Measurements from ENCODE around the gene SURF1. TPM values are rescaled to one million over a fixed set of nuclear protein-coding genes. Genes with fewer than 3 reads are reported as not detected.
A peak's percentile ranks its signal among the peaks of the same experiment; 100 is the strongest.

SURF1 gene
- total RNA-seq, 1 experiment from 2014 or later: 35.6 TPM

GRCh38 chr9:133347985-133348717 lies 8.1 kb downstream of the SURF1 start, which contains the start of the genes MED22 and RPL7A:
MED22 (minus strand) TSS chr9:133348131; CDS start chr9:133346662, 1,469 bp downstream.
RPL7A (plus strand) TSS chr9:133348218; CDS start chr9:133348244, 26 bp downstream.
- H3K4me3 ChIP-seq (ENCODE audit: low read length): peak within 1 kb of the TSS; percentile 100
- peak within 1 kb of the TSS; percentile 93 for H3K4me2 ChIP-seq (ENCODE audit: low read depth, low read length, poor library complexity, severe bottlenecking)
- no peaks in the 10 kb centered on the region for H3K9me3 ChIP-seq (ENCODE audit: low read length)
- peak within 1 kb of the TSS; percentile 95 for H3K9ac ChIP-seq (ENCODE audit: low read length)
- H3K36me3 ChIP-seq (ENCODE audit: insufficient read depth, low read length): peaks cover 41% of the 10 kb centered on the region
- H3K27ac ChIP-seq (ENCODE audit: low read length): peak within 1 kb of the TSS; percentile 97
- peaks cover 51% of the 10 kb centered on the region for H3K79me2 ChIP-seq (ENCODE audit: low read length)
- no peaks in the 10 kb centered on the region for H3K27me3 ChIP-seq (ENCODE audit: low read length)
- H4K20me1 ChIP-seq (ENCODE audit: insufficient read depth, low read depth, low read length): peaks cover 29% of the 10 kb centered on the region
- peak; percentile 98 for DNase-seq
- peaks cover 36% of the 10 kb centered on the region for H3K4me1 ChIP-seq (ENCODE audit: low read length)
- H2AFZ ChIP-seq (ENCODE audit: low read length): no peak within 1 kb of the TSS
- no peaks in the 10 kb centered on the region for H3K9me2 ChIP-seq (replicated peaks; ENCODE audit: insufficient read depth, low read length)

GRCh38 chr9:133347515-133347984 lies 8.7 kb downstream of the SURF1 start:
- Histone ChIP-seq H3K4me1 (ENCODE audit: low read length) (peaks cover 32% of the 10 kb centered on the region), H3K9me3 (ENCODE audit: low read length) (no peaks in the 10 kb centered on the region), H3K79me2 (ENCODE audit: low read length) (peaks cover 51% of the 10 kb centered on the region), H4K20me1 (ENCODE audit: insufficient read depth, low read depth, low read length) (peaks cover 29% of the 10 kb centered on the region), H2AFZ (ENCODE audit: low read length) (no peak overlapping the region), H3K9ac (ENCODE audit: low read length) (peak overlapping the region; percentile 95), H3K4me3 (ENCODE audit: low read length) (peak overlapping the region; percentile 100), H3K9me2 (replicated peaks; ENCODE audit: insufficient read depth, low read length) (no peaks in the 10 kb centered on the region), H3K36me3 (ENCODE audit: insufficient read depth, low read length) (peaks cover 41% of the 10 kb centered on the region), H3K27me3 (ENCODE audit: low read length) (no peaks in the 10 kb centered on the region), H3K4me2 (ENCODE audit: low read depth, low read length, poor library complexity, severe bottlenecking) (peak overlapping the region; percentile 93), H3K27ac (ENCODE audit: low read length) (0 out of 2 replicates have a peak overlapping the region, but pooled peaks have one; percentile 29)
- DNase-seq: peak; percentile 73

- H3K9me3 ChIP-seq (ENCODE audit: low read length): no peaks in the 10 kb centered on the region
- H4K20me1 ChIP-seq (ENCODE audit: insufficient read depth, low read depth, low read length): peaks cover 26% of the 10 kb centered on the region
- peak overlapping the region; percentile 66 for H3K4me2 ChIP-seq (ENCODE audit: low read depth, low read length, poor library complexity, severe bottlenecking)
- DNase-seq: no peak
- H3K9me2 ChIP-seq (replicated peaks; ENCODE audit: insufficient read depth, low read length): no peaks in the 10 kb centered on the region
- H3K27ac ChIP-seq (ENCODE audit: low read length): no peak overlapping the region
- H3K4me1 ChIP-seq (ENCODE audit: low read length): peaks cover 28% of the 10 kb centered on the region
- H3K79me2 ChIP-seq (ENCODE audit: low read length): peaks cover 51% of the 10 kb centered on the region
- H3K9ac ChIP-seq (ENCODE audit: low read length): peak overlapping the region; percentile 95
- H3K4me3 ChIP-seq (ENCODE audit: low read length): peak overlapping the region; percentile 100
- peaks cover 31% of the 10 kb centered on the region for H3K36me3 ChIP-seq (ENCODE audit: insufficient read depth, low read length)
- no peak overlapping the region for H2AFZ ChIP-seq (ENCODE audit: low read length)
- no peaks in the 10 kb centered on the region for H3K27me3 ChIP-seq (ENCODE audit: low read length)
Measured at GRCh38 chr9:133346021-133346785, 10.1 kb downstream of the SURF1 start.

GRCh38 chr9:133345596-133345995 lies 10.7 kb downstream of the SURF1 start:
- DNase-seq: no peak
- Histone ChIP-seq H3K36me3 (ENCODE audit: insufficient read depth, low read length) (peaks cover 31% of the 10 kb centered on the region), H3K4me1 (ENCODE audit: low read length) (peaks cover 25% of the 10 kb centered on the region), H3K4me2 (ENCODE audit: low read depth, low read length, poor library complexity, severe bottlenecking) (no peak overlapping the region), H3K9ac (ENCODE audit: low read length) (no peak overlapping the region), H3K9me2 (replicated peaks; ENCODE audit: insufficient read depth, low read length) (no peaks in the 10 kb centered on the region), H2AFZ (ENCODE audit: low read length) (no peak overlapping the region), H4K20me1 (ENCODE audit: insufficient read depth, low read depth, low read length) (peaks cover 26% of the 10 kb centered on the region), H3K9me3 (ENCODE audit: low read length) (no peaks in the 10 kb centered on the region), H3K79me2 (ENCODE audit: low read length) (peaks cover 51% of the 10 kb centered on the region), H3K4me3 (ENCODE audit: low read length) (no peak overlapping the region), H3K27ac (ENCODE audit: low read length) (no peak overlapping the region), H3K27me3 (ENCODE audit: low read length) (no peaks in the 10 kb centered on the region)

GRCh38 chr9:133344979-133345378 lies 11.3 kb downstream of the SURF1 start:
- no peak for DNase-seq
- Histone ChIP-seq H4K20me1 (ENCODE audit: insufficient read depth, low read depth, low read length) (peaks cover 24% of the 10 kb centered on the region), H3K36me3 (ENCODE audit: insufficient read depth, low read length) (peaks cover 27% of the 10 kb centered on the region), H3K9me2 (replicated peaks; ENCODE audit: insufficient read depth, low read length) (no peaks in the 10 kb centered on the region), H3K9me3 (ENCODE audit: low read length) (no peaks in the 10 kb centered on the region), H3K79me2 (ENCODE audit: low read length) (peaks cover 47% of the 10 kb centered on the region), H3K9ac (ENCODE audit: low read length) (no peak overlapping the region), H2AFZ (ENCODE audit: low read length) (no peak overlapping the region), H3K27me3 (ENCODE audit: low read length) (no peaks in the 10 kb centered on the region), H3K4me3 (ENCODE audit: low read length) (no peak overlapping the region), H3K4me1 (ENCODE audit: low read length) (peaks cover 18% of the 10 kb centered on the region), H3K4me2 (ENCODE audit: low read depth, low read length, poor library complexity, severe bottlenecking) (no peak overlapping the region), H3K27ac (ENCODE audit: low read length) (no peak overlapping the region)

GRCh38 chr9:133344071-133344470 lies 12.2 kb downstream of the SURF1 start:
- Histone ChIP-seq H3K27me3 (ENCODE audit: low read length) (no peaks in the 10 kb centered on the region), H3K4me3 (ENCODE audit: low read length) (no peak overlapping the region), H3K36me3 (ENCODE audit: insufficient read depth, low read length) (peaks cover 18% of the 10 kb centered on the region), H3K27ac (ENCODE audit: low read length) (no peak overlapping the region), H3K79me2 (ENCODE audit: low read length) (peaks cover 38% of the 10 kb centered on the region), H4K20me1 (ENCODE audit: insufficient read depth, low read depth, low read length) (peaks cover 15% of the 10 kb centered on the region), H2AFZ (ENCODE audit: low read length) (no peak overlapping the region), H3K9me2 (replicated peaks; ENCODE audit: insufficient read depth, low read length) (no peaks in the 10 kb centered on the region), H3K4me2 (ENCODE audit: low read depth, low read length, poor library complexity, severe bottlenecking) (no peak overlapping the region), H3K9ac (ENCODE audit: low read length) (no peak overlapping the region), H3K9me3 (ENCODE audit: low read length) (no peaks in the 10 kb centered on the region), H3K4me1 (ENCODE audit: low read length) (peaks cover 9% of the 10 kb centered on the region)
- DNase-seq: no peak

GRCh38 chr9:133342570-133342969 lies 13.7 kb downstream of the SURF1 start:
- no peak for DNase-seq
- Histone ChIP-seq H3K9me3 (ENCODE audit: low read length) (no peaks in the 10 kb centered on the region), H3K27me3 (ENCODE audit: low read length) (no peaks in the 10 kb centered on the region), H3K36me3 (ENCODE audit: insufficient read depth, low read length) (peaks cover 9% of the 10 kb centered on the region; the same call in 1 of the 2 replicates), H3K4me3 (ENCODE audit: low read length) (no peak overlapping the region), H3K4me1 (ENCODE audit: low read length) (peaks cover 8% of the 10 kb centered on the region), H3K79me2 (ENCODE audit: low read length) (peaks cover 24% of the 10 kb centered on the region), H4K20me1 (ENCODE audit: insufficient read depth, low read depth, low read length) (peaks cover 6% of the 10 kb centered on the region; the same call in 1 of the 2 replicates), H2AFZ (ENCODE audit: low read length) (no peak overlapping the region), H3K9me2 (replicated peaks; ENCODE audit: insufficient read depth, low read length) (no peaks in the 10 kb centered on the region), H3K4me2 (ENCODE audit: low read depth, low read length, poor library complexity, severe bottlenecking) (no peak overlapping the region), H3K27ac (ENCODE audit: low read length) (no peak overlapping the region), H3K9ac (ENCODE audit: low read length) (no peak overlapping the region)

- Histone ChIP-seq H4K20me1 (ENCODE audit: insufficient read depth, low read depth, low read length) (peaks cover 6% of the 10 kb centered on the region; the same call in 1 of the 2 replicates), H3K36me3 (ENCODE audit: insufficient read depth, low read length) (peaks cover 9% of the 10 kb centered on the region; the same call in 1 of the 2 replicates), H2AFZ (ENCODE audit: low read length) (no peak overlapping the region), H3K27me3 (ENCODE audit: low read length) (no peaks in the 10 kb centered on the region), H3K4me1 (ENCODE audit: low read length) (peaks cover 8% of the 10 kb centered on the region), H3K9me3 (ENCODE audit: low read length) (no peaks in the 10 kb centered on the region), H3K79me2 (ENCODE audit: low read length) (peaks cover 19% of the 10 kb centered on the region), H3K9me2 (replicated peaks; ENCODE audit: insufficient read depth, low read length) (no peaks in the 10 kb centered on the region), H3K9ac (ENCODE audit: low read length) (no peak overlapping the region), H3K4me2 (ENCODE audit: low read depth, low read length, poor library complexity, severe bottlenecking) (no peak overlapping the region), H3K27ac (ENCODE audit: low read length) (no peak overlapping the region), H3K4me3 (ENCODE audit: low read length) (no peak overlapping the region)
- no peak for DNase-seq
Measured at GRCh38 chr9:133342069-133342406, 14.2 kb downstream of the SURF1 start.

Data from Karpas-422 (cell line).